ENCODE data around the gene PSTK.

PSTK gene

DNA sequence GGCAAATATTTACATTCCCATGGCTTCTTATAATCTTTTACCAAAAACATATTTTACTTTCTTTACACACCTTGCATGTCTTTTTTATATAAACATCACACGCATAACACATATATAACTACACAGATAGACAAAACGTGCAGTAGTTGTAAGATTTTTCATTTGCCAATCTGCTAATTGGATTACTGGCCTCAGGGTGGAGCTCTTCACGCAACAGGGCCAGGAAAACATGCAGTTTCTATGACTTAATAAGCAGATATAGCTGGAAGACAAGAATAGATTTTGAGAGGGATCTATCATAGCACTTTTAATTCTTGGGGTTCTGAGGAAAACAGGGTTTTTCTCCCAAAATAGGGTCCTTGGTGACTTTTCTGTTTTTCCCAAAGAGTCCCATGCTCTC, 41.3 kb downstream of the PSTK start:
- no peak for DNase-seq

DNA sequence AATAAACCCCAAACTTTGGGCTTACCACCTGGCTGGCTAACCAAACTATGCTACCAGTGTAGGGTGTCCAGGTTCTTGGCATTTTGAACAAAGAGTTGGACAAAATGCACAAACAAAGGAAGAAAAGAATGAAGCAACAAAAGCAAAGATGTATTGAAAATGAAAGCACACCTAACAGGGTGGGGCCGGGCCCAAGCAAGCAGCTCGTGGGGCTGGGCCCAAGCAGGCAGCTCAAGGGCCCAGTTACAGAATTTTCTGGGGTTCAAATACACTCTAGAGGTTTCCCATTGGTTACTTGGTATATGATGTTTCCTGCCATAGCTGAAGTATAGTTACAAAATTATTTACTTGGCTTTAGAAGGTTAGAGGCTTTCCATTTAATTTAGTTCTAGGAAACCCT, 44.3 kb downstream of the PSTK start:
- DNase-seq = no peak

DNA sequence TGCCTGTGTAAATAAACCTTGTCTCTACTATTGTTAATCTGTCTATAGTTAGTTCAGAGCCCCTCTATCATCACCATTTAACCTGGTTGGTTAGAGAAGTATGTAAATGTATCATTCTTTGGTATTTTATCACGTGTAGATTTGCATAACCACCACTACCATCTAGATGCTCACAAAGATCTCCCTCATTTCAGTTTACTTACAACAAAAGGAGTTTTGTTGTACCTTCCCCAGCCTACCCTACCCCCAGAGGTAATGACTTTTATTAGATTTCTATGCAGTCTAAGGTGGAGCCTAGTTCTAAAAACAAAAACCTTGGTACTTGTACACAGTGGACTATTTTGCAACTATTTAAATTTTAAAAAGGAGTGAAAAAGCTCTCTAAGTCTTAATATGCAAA, 46.1 kb downstream of the PSTK start:
- no peak for DNase-seq

DNA sequence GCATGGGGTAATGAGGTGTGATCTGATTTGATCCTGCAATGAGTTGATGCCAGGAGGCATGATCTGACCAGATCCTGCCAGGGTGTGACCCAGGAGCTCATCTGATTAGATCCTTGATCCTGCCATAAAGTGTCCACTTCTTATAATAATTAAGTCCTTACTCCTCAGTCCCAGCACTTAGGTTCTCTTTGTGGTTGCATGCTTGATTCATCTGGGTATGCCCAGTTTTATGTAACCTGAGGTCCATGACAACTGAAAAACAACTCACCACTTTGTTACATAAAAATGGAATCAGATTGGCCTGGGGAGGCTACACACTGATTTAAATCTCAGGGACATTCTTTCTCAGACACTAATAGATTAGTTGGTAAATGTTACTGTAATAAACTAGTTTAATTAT, 47.7 kb downstream of the PSTK start:
- no peak for DNase-seq

- no peak for DNase-seq
Measured at GRCh38 chr10:123031124-123031523, 50.9 kb downstream of the PSTK start.

- DNase-seq = no peak
Measured at GRCh38 chr10:123034332-123034731, 54.1 kb downstream of the PSTK start.

DNA sequence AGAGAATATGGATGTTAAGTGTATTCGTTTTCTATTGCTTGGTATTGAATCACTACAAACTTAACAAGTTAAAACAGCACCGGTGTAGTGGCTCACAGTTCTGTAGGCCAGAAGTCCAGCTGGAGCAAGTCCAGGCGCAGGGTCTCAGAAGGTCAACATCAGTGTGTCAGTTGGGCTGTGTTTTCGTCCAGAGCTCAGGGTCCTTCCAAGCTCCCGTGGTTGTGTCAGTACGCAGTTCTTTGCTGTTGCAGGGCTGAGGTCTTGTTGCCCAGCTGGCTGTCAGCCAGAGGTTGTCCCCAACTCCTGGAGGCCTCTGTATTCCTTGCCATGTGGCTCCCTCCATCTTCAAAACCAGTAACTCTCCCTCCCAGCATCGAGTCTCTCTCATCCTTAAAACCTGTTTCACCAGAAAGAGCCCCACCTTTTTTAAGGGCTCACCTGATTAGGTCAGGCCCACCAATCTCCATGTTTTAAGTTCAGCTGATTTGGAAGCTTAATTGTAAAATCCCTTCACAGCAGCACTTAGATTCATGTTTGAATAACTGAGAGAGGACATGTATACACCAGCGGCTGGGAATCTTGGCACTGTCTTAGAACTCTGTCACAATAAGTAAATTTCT, 55.4 kb downstream of the PSTK start:
- no peak for DNase-seq

DNA sequence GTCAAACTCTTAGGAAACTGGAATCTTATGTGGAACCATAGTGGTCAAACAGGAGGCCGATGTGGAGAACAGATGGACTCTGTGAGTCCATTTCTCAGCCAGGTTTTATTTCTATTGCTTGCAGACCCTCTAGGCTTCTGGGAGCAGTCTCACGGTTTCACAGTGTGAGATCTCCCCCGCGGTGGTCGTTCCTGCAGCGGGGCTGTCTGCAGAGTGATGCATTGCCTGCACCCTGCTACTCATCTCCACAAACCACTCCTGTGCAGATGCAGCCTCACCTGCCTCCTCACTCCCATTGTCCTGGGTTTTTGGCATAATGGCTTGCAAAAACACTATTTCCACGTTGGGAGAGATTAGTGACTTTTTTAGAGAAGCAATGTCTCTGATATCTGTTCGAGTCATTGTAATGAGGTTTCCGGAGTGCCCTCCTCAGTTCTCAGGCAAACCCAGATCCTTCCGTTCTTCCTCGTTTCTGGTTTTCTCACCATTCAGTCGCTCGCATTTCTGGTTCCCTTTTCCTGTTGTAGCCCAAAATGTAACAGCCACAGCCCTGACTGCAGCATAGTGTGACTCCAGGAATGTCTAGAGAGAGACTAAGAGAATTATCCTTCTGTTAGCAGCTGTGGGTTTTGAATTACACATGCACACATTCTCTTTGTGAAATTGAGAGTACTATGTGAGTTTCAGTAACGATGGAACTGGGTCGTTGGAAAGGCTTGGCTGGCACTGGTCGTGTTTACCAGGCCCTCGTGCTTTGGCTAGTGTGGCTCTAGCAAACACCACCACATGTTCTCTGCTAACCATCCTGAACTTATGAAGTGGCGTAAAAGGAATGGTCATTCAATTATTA, 58.8 kb downstream of the PSTK start:
- no peak for DNase-seq

GRCh38 chr10:123039632-123039930, 59.4 kb downstream of the PSTK start:
- DNase-seq = no peak

Measured in NCI-H1694 treated with DMSO at 0.1 percent for 48 hours (cell line).